ENCODE results near the gene CDKN2A. TPM values are rescaled to one million over a fixed set of nuclear protein-coding genes. Genes with fewer than 3 reads are reported as not detected.

Gene CDKN2A
- total and polyA plus RNA-seq, 4 donors: 2.3 to 9.4 (median 5.3) TPM

DNA sequence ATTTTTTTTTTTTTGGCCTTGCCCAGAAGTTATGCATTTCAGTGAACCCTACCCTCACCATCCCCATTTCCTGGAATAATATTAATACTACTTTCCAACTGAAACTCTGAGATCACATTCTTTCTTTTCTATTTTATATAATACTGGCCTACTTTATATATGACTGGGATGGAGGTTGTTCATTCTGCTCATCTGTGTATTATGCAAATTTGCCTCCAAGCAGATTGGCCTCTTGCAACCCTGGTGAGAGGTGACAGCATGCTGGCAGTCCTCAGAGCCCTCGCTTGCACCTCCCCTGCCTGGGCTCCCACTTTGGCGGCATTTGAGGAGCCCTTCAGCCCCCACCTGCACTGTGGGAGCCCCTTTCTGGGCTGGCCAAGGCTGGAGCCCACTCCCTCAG is 35.4 kb downstream of the CDKN2A start:
- 80 to 84% methylated on average over 2 of the region's 2 CpGs for WGBS, 2 donors
- ATAC-seq (ENCODE audit: low FRiP score) (no peak), DNase-seq (no peak)
- no peaks in the 10 kb centered on the region for H3K4me1 ChIP-seq (ENCODE audit: control insufficient read depth in 1 of 2, insufficient read depth in 2 of 2, low read length in 2 of 2)
- H3K4me3 ChIP-seq (ENCODE audit: low read length in 2 of 2): no peak overlapping the region
- intact Hi-C loops (cut with DNase I): no loop called here
- H3K9me3 ChIP-seq (ENCODE audit: control insufficient read depth, low read length): peaks cover 2% of the 10 kb centered on the region
- H3K27ac ChIP-seq (ENCODE audit: low read depth in 1 of 2, low read length in 2 of 2): no peak overlapping the region
- H3K36me3 ChIP-seq (ENCODE audit: control insufficient read depth in 1 of 2, insufficient read depth in 2 of 2, low read length in 1 of 2): no peaks in the 10 kb centered on the region
- H3K27me3 ChIP-seq (ENCODE audit: control insufficient read depth in 1 of 2, insufficient read depth in 2 of 2, low read length in 1 of 2): no peaks in the 10 kb centered on the region

DNA sequence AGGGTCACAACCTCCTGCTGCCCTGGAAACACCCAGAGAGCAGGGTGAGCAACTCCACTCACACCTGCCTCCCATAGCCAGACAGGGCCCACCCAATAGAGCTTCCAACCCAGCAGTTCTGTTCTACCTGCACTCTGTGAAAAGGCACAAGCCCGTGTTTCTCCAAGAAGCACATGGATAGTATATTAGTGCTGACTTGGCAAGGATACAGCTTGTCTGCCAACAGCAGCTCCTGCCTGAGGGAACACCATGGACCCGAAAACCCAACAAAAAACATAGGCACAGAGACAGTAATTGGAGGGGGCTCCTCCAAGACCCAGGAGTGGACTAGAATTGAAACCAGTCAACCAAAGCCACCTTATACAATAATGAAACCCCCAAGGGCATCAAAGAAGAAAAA is 48.6 kb downstream of the CDKN2A start:
- peaks cover 1% of the 10 kb centered on the region for H3K9me3 ChIP-seq (ENCODE audit: control insufficient read depth, low read length)
- no peaks in the 10 kb centered on the region for H3K27me3 ChIP-seq (ENCODE audit: control insufficient read depth in 1 of 2, insufficient read depth in 2 of 2, low read length in 1 of 2)
- WGBS, 2 donors: 77 to 84% methylated on average over 2 of the region's 2 CpGs
- DNase-seq (no peak), ATAC-seq (ENCODE audit: low FRiP score) (no peak)
- intact Hi-C loops (cut with DNase I): no loop called here
- no peak overlapping the region for H3K27ac ChIP-seq (ENCODE audit: low read depth in 1 of 2, low read length in 2 of 2)
- no peaks in the 10 kb centered on the region for H3K36me3 ChIP-seq (ENCODE audit: control insufficient read depth in 1 of 2, insufficient read depth in 2 of 2, low read length in 1 of 2)
- H3K4me3 ChIP-seq (ENCODE audit: low read length in 2 of 2): no peak overlapping the region
- no peaks in the 10 kb centered on the region for H3K4me1 ChIP-seq (ENCODE audit: control insufficient read depth in 1 of 2, insufficient read depth in 2 of 2, low read length in 2 of 2)

DNA sequence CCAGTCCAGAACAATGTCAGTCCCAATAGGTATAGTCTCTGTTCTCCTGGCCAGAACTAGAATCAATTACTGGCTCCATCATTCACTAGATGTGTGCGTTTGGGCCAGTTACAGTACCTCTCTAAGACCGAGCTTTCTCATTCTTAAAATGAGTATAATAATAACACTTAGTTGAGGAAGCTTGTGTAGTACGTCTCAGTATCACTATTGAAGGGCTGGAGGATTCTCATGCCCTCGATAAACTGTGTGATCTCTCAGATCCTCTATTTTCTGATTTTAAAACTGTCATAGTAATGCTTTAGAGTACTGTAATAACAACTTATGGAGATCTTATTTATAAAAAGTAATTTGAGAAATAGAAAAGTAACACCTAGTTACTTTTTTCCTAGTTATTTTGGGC is 50.7 kb downstream of the CDKN2A start:
- ATAC-seq (ENCODE audit: low FRiP score) (no peak), DNase-seq (no peak)
- intact Hi-C loops (cut with DNase I): no loop called here
- Histone ChIP-seq H3K36me3 (ENCODE audit: control insufficient read depth in 1 of 2, insufficient read depth in 2 of 2, low read length in 1 of 2) (no peaks in the 10 kb centered on the region), H3K27ac (ENCODE audit: low read depth in 1 of 2, low read length in 2 of 2) (no peak overlapping the region), H3K4me1 (ENCODE audit: control insufficient read depth in 1 of 2, insufficient read depth in 2 of 2, low read length in 2 of 2) (no peaks in the 10 kb centered on the region), H3K27me3 (ENCODE audit: control insufficient read depth in 1 of 2, insufficient read depth in 2 of 2, low read length in 1 of 2) (no peaks in the 10 kb centered on the region), H3K4me3 (ENCODE audit: low read length in 2 of 2) (no peak overlapping the region), H3K9me3 (ENCODE audit: control insufficient read depth, low read length) (peaks cover 3% of the 10 kb centered on the region)
- WGBS, 2 donors: 81 to 84% methylated on average over 4 of the region's 4 CpGs

DNA sequence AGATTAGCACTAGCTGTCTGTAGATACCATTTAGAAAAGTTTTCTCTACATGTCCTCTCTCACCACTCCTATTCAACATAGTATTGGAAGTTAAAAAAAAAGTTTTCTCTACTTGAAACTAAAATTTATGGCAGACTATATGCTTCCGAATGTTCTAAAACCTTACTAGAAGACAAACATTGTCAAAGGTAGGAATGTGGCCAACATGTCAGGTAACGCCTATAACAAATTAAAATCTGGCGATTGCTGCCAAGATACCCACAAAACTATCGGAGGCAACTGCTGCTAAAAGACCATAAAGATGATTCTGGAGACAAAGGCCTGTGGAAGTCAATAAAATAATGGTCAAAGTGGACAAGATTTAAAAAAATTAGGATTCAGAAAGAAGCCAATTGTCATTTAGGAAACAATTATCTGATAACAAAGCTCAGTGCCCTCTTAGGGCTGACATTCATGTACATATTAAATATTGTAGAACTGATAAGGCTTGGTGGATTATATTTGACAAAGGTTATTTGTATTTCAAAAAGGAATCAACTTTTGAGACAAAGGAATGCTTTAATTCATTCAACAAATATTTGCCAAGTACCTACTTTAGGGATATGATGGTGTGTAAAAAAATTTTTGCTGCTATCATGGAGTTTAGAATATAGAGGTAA is 52.7 kb downstream of the CDKN2A start:
- Histone ChIP-seq H3K4me1 (ENCODE audit: control insufficient read depth in 1 of 2, insufficient read depth in 2 of 2, low read length in 2 of 2) (no peaks in the 10 kb centered on the region), H3K27ac (ENCODE audit: low read depth in 1 of 2, low read length in 2 of 2) (no peak overlapping the region), H3K9me3 (ENCODE audit: control insufficient read depth, low read length) (peaks cover 1% of the 10 kb centered on the region), H3K4me3 (ENCODE audit: low read length in 2 of 2) (no peak overlapping the region), H3K36me3 (ENCODE audit: control insufficient read depth in 1 of 2, insufficient read depth in 2 of 2, low read length in 1 of 2) (no peaks in the 10 kb centered on the region), H3K27me3 (ENCODE audit: control insufficient read depth in 1 of 2, insufficient read depth in 2 of 2, low read length in 1 of 2) (no peaks in the 10 kb centered on the region)
- intact Hi-C loops (cut with DNase I): no loop called here
- DNase-seq: no peak
- WGBS, 2 donors: 90 to 94% methylated on average over 4 of the region's 4 CpGs
- ATAC-seq (ENCODE audit: low FRiP score): no peak

DNA sequence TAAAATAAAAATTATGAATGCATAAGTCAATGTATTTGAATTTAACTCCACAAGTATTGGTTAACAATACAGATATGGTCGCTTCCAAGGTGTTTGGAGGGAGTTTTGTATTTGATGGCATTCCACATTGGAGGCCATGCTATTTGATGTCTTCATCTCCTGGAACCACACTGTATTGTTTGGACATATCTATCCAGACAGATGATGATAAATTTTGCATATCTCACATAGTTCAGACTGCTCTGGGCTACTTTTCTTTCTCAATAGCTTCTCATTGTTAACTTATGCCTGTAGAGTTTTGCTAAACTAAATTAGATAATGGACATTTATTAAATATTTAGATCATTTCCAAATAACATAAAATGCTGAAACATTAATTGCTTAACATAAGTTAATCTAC is 58.0 kb downstream of the CDKN2A start:
- ATAC-seq (ENCODE audit: low FRiP score) (no peak), DNase-seq (no peak)
- Histone ChIP-seq H3K4me3 (ENCODE audit: low read length in 2 of 2) (no peak overlapping the region), H3K27ac (ENCODE audit: low read depth in 1 of 2, low read length in 2 of 2) (no peak overlapping the region), H3K27me3 (ENCODE audit: control insufficient read depth in 1 of 2, insufficient read depth in 2 of 2, low read length in 1 of 2) (no peaks in the 10 kb centered on the region), H3K9me3 (ENCODE audit: control insufficient read depth, low read length) (peaks cover 1% of the 10 kb centered on the region), H3K36me3 (ENCODE audit: control insufficient read depth in 1 of 2, insufficient read depth in 2 of 2, low read length in 1 of 2) (peaks cover 3 to 13% of the 10 kb centered on the region in 2 donors), H3K4me1 (ENCODE audit: control insufficient read depth in 1 of 2, insufficient read depth in 2 of 2, low read length in 2 of 2) (no peaks in the 10 kb centered on the region)
- WGBS, 2 donors: 92 to 97% methylated on average over 1 of the region's 1 CpG
- intact Hi-C loops (cut with DNase I): no loop called here

DNA sequence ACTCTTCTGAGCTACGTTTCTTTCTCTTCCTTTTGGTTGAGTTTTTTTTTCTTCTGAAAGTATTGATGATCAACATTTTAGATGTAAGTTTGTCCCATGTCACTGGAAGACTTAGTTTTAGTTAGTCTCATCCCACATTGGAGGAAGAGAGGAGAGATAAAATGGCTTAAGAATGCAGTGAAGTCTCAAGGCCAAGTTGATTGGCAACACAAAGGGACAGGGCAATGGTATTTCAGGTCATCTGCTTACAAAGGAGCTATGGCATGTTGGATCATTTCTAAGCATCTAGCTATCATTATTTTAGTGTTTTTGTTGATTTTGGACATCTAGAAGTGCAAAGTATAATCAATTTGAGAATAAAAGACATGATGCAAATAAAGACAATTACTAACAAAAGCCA is 58.6 kb downstream of the CDKN2A start:
- no peak overlapping the region for H3K4me3 ChIP-seq (ENCODE audit: low read length in 2 of 2)
- ATAC-seq (ENCODE audit: low FRiP score): no peak
- H3K4me1 ChIP-seq (ENCODE audit: control insufficient read depth in 1 of 2, insufficient read depth in 2 of 2, low read length in 2 of 2): no peaks in the 10 kb centered on the region
- no peak for DNase-seq
- 74 to 78% methylated on average over 1 of the region's 1 CpG for WGBS, 2 donors
- peaks cover 6 to 14% of the 10 kb centered on the region in 2 donors for H3K36me3 ChIP-seq (ENCODE audit: control insufficient read depth in 1 of 2, insufficient read depth in 2 of 2, low read length in 1 of 2)
- H3K27ac ChIP-seq (ENCODE audit: low read depth in 1 of 2, low read length in 2 of 2): no peak overlapping the region
- H3K27me3 ChIP-seq (ENCODE audit: control insufficient read depth in 1 of 2, insufficient read depth in 2 of 2, low read length in 1 of 2): no peaks in the 10 kb centered on the region
- peaks cover 3% of the 10 kb centered on the region for H3K9me3 ChIP-seq (ENCODE audit: control insufficient read depth, low read length)
- intact Hi-C loops (cut with DNase I): no loop called here

DNA sequence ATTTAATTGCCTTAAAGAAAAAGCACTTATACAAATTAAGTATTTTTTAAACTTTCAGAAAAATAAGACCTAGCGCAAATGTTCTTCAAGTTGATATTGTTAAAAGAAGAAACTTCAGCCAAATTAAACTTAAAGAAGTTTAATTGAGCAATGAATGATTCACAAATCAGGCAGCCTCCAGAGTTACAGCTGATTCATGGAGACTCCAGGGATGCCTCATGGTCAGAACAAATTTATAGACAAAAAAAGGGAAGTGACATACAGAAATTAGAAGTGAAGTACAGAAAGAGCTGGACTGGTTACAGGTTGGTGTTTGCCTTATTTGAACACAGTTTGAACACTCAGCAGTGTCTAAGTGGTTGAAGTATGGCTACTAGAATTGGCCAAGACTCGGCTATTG is 60.3 kb downstream of the CDKN2A start:
- intact Hi-C loops (cut with DNase I): no loop called here
- H3K27me3 ChIP-seq (ENCODE audit: control insufficient read depth in 1 of 2, insufficient read depth in 2 of 2, low read length in 1 of 2): no peaks in the 10 kb centered on the region
- H3K36me3 ChIP-seq (ENCODE audit: control insufficient read depth in 1 of 2, insufficient read depth in 2 of 2, low read length in 1 of 2): peaks cover 6 to 14% of the 10 kb centered on the region in 2 donors
- no peak overlapping the region for H3K27ac ChIP-seq (ENCODE audit: low read depth in 1 of 2, low read length in 2 of 2)
- DNase-seq (no peak), ATAC-seq (ENCODE audit: low FRiP score) (no peak)
- H3K9me3 ChIP-seq (ENCODE audit: control insufficient read depth, low read length): peaks cover 2% of the 10 kb centered on the region
- H3K4me1 ChIP-seq (ENCODE audit: control insufficient read depth in 1 of 2, insufficient read depth in 2 of 2, low read length in 2 of 2): no peaks in the 10 kb centered on the region
- WGBS, 2 donors: 90 to 94% methylated on average over 2 of the region's 2 CpGs
- no peak overlapping the region for H3K4me3 ChIP-seq (ENCODE audit: low read length in 2 of 2)

DNA sequence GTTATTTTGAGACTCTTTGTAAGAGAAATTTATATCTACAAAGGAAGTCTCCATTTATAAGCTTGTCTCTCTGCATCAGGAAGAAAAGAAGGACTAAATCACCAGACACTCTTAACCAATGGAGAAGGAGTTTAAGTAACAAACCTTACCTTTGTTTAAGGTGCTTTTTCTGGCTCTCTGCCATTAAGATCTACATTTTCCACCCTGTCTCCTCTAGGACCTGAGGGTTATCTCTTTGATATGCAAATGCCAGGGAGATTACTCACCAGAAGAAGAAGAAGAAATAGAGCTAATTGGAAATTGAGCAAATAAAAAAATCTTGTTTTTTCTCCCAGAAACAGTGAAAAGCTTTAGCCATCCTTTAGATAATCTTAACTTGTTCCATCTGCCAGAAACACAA is 60.9 kb downstream of the CDKN2A start:
- no peak for ATAC-seq (ENCODE audit: low FRiP score)
- no peak overlapping the region for H3K27ac ChIP-seq (ENCODE audit: low read depth in 1 of 2, low read length in 2 of 2)
- H3K4me3 ChIP-seq (ENCODE audit: low read length in 2 of 2): no peak overlapping the region
- no peaks in the 10 kb centered on the region for H3K27me3 ChIP-seq (ENCODE audit: control insufficient read depth in 1 of 2, insufficient read depth in 2 of 2, low read length in 1 of 2)
- DNase-seq: no peak
- H3K4me1 ChIP-seq (ENCODE audit: control insufficient read depth in 1 of 2, insufficient read depth in 2 of 2, low read length in 2 of 2): no peaks in the 10 kb centered on the region
- peaks cover 2% of the 10 kb centered on the region for H3K9me3 ChIP-seq (ENCODE audit: control insufficient read depth, low read length)
- H3K36me3 ChIP-seq (ENCODE audit: control insufficient read depth in 1 of 2, insufficient read depth in 2 of 2, low read length in 1 of 2): peaks cover 6 to 14% of the 10 kb centered on the region in 2 donors
- intact Hi-C loops (cut with DNase I): no loop called here

DNA sequence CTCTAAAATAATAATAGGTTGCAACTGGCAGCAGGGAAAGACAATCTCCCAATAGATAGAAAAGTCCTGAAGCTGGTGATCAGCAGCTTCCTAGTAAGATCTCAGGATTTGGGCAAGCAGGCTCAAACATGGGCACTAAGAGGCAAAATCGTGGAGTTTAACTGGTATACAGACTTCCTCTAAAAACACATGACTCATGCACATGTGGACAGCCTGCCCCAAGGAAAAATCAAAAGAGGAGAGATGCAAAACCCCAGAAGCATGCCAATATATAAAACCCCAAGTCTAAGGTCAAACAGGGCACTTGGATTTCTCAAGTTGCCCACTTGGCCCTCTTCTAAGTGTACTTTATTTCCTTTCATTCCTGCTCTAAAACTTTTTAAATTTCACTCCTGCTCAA is 62.8 kb downstream of the CDKN2A start:
- WGBS, 2 donors: 59 to 61% methylated on average over 1 of the region's 1 CpG
- ATAC-seq (ENCODE audit: low FRiP score) (no peak), DNase-seq (no peak)
- Histone ChIP-seq H3K4me1 (ENCODE audit: control insufficient read depth in 1 of 2, insufficient read depth in 2 of 2, low read length in 2 of 2) (no peaks in the 10 kb centered on the region), H3K27me3 (ENCODE audit: control insufficient read depth in 1 of 2, insufficient read depth in 2 of 2, low read length in 1 of 2) (no peaks in the 10 kb centered on the region), H3K36me3 (ENCODE audit: control insufficient read depth in 1 of 2, insufficient read depth in 2 of 2, low read length in 1 of 2) (peaks cover 6 to 14% of the 10 kb centered on the region in 2 donors), H3K9me3 (ENCODE audit: control insufficient read depth, low read length) (peaks cover 2% of the 10 kb centered on the region), H3K27ac (ENCODE audit: low read depth in 1 of 2, low read length in 2 of 2) (no peak overlapping the region), H3K4me3 (ENCODE audit: low read length in 2 of 2) (no peak overlapping the region)
- intact Hi-C loops (cut with DNase I): no loop called here
